K562 (cell line): ENCODE data around the gene MPC1. TPM values are rescaled to one million over a fixed set of nuclear protein-coding genes. Genes with fewer than 3 reads are reported as not detected.
A peak's percentile ranks its signal among the peaks of the same experiment; 100 is the strongest.

Source experiments
- ATAC-seq: fragments of 200-7000 bp; cut with Tn5 transposase; 3 replicates; pipeline ENCODE4 v1.9.1; 2020; ENCODE audit warnings: moderate library complexity
- BruUV-seq: library from RNA; stranded (reverse); fragments of 400-500 nt; replicated peaks from 2 replicates; lab custom pipeline; 2021; lab: Mats Ljungman, UMichigan
- CTCF ChIA-PET: fragments of 300-600 bp; formaldehyde crosslinking; extraction: SDS; loops from one replicate; lab custom pipeline; 2021; ENCODE audit warnings: low intra/inter-chr PET ratio; lab: Yijun Ruan, JAX
- POLR2A ChIA-PET: fragments of 300-600, 350-650 bp; sonication (Branson Sonifier 250); formaldehyde crosslinking; extraction: SDS; loops from one replicate; lab custom pipeline; 2021; ENCODE audit warnings: antibody characterized with exemption, inconsistent platforms; lab: Yijun Ruan, JAX
- DNase-seq, 4 experiments: peaks; one replicate each; pipeline versions ENCODE4 v3.0.0 to v3.0.0-alpha.2; 2011 to 2018; ENCODE audit warnings: low spot score in 3 of 4, mixed read lengths in 3 of 4; ENCODE audit errors: extremely low read depth in 1 of 4
- FAIRE-seq: peaks from 2 replicates; lab custom pipeline; 2011; peaks lifted over from hg19 to GRCh38; lab: Jason Lieb, UNC
- H2AFZ ChIP-seq: 2 replicates; pipeline ENCODE4 v1.6.0; 2011; ENCODE audit warnings: low read depth, low read length, control low read depth, inconsistent platforms
- H3K27ac ChIP-seq: fragments of 200-600 bp; 3 replicates; pipeline ENCODE4 v1.8.0; 2011; ENCODE audit warnings: low read depth, mild to moderate bottlenecking, control low read depth, inconsistent platforms, low read length, moderate library complexity, mixed read lengths; ENCODE audit errors: extremely low read depth
- H3K27me3 ChIP-seq, 2 experiments: fragments of 300-600 bp in 1 of 2; 2 replicates in 1 of 2; 3 replicates in 1 of 2; pipeline versions ENCODE4 v1.6.0 to v1.8.0; 2011; ENCODE audit warnings: inconsistent platforms in 2 of 2, low read length in 2 of 2, mild to moderate bottlenecking in 1 of 2, mixed read lengths in 1 of 2, moderate library complexity in 1 of 2; ENCODE audit not compliant: control insufficient read depth in 2 of 2, insufficient read depth in 2 of 2
- H3K36me3 ChIP-seq: fragments of 300-600 bp; 3 replicates; pipeline ENCODE4 v1.8.0; 2011; ENCODE audit warnings: mild to moderate bottlenecking, low read length, inconsistent platforms; ENCODE audit not compliant: control insufficient read depth, insufficient read depth
- H3K4me1 ChIP-seq, 2 experiments: fragments of 200-600 bp in 1 of 2; replicated peaks in 1 of 2; 2 replicates in 1 of 2; 3 replicates in 1 of 2; pipeline versions ENCODE4 v1.5.1 to v1.8.0; 2011; ENCODE audit warnings: inconsistent platforms in 2 of 2, low read length in 2 of 2, mild to moderate bottlenecking in 1 of 2, mixed read lengths in 1 of 2, moderate library complexity in 1 of 2; ENCODE audit not compliant: control insufficient read depth in 2 of 2, insufficient read depth in 2 of 2
- H3K4me2 ChIP-seq: 2 replicates; pipeline ENCODE4 v1.6.1; 2011; ENCODE audit warnings: low read length, control low read depth, inconsistent platforms, mixed read lengths; ENCODE audit not compliant: insufficient read depth
- H3K4me3 ChIP-seq: fragments of 200-600 bp; sonication (generic), shearing (Covaris generic); 2 replicates; pipeline ENCODE4 v1.5.1; 2016; ENCODE audit warnings: control low read depth, inconsistent platforms
- H3K79me2 ChIP-seq: fragments of 200-600 bp; 3 replicates; pipeline ENCODE4 v1.8.0; 2011; ENCODE audit warnings: low read length, inconsistent platforms; ENCODE audit not compliant: control insufficient read depth, insufficient read depth
- H3K9ac ChIP-seq, 2 experiments: 2 replicates each; pipeline versions ENCODE4 v1.6.0 to v1.6.1; 2011; ENCODE audit warnings: low read depth in 2 of 2, low read length in 2 of 2, control low read depth in 1 of 2, inconsistent platforms in 1 of 2, mild to moderate bottlenecking in 1 of 2, mixed read lengths in 1 of 2; ENCODE audit not compliant: insufficient read depth in 1 of 2
- H3K9me1 ChIP-seq: one replicate; pipeline ENCODE4 v1.6.0; 2011; ENCODE audit warnings: inconsistent platforms, mild to moderate bottlenecking, low read length, moderate library complexity; ENCODE audit not compliant: control insufficient read depth, insufficient read depth
- H3K9me3 ChIP-seq: replicated peaks from 2 replicates; pipeline ENCODE4 v1.5.1; 2011; ENCODE audit warnings: low read depth, low read length, inconsistent platforms; ENCODE audit not compliant: control insufficient read depth, insufficient read depth
- H4K20me1 ChIP-seq: replicated peaks from 2 replicates; pipeline ENCODE4 v1.6.1; 2011; ENCODE audit warnings: low read length, inconsistent platforms, mixed read lengths; ENCODE audit not compliant: control insufficient read depth, insufficient read depth
- ATF1 ChIP-seq, 2 experiments: fragments of 450-650 bp in 1 of 2; IDR thresholded peaks; 2 replicates each; pipeline ENCODE4 v1.6.1; 2016; ENCODE audit warnings: missing compliant biosample characterization in 1 of 2, missing genetic modification characterization in 1 of 2
- DACH1 ChIP-seq: fragments of 450-650 bp; IDR thresholded peaks from 2 replicates; pipeline ENCODE4 v1.6.1; 2018; ENCODE audit not compliant: partially characterized antibody
- DLX4 ChIP-seq: fragments of 250-450 bp; sonication (Bioruptor Pico); IDR thresholded peaks from 2 replicates; pipeline ENCODE4 v1.6.1; 2021; ENCODE audit warnings: mild to moderate bottlenecking
- MEIS2 ChIP-seq: fragments of 450-650 bp; IDR thresholded peaks from 2 replicates; pipeline ENCODE4 v1.6.1; 2014; ENCODE audit warnings: mild to moderate bottlenecking; ENCODE audit not compliant: partially characterized antibody
- PKNOX1 ChIP-seq: fragments of 450-650 bp; IDR thresholded peaks from 2 replicates; pipeline ENCODE4 v1.6.1; 2016
- REST ChIP-seq, 2 experiments: fragments of 450-650 bp; formaldehyde crosslinking in 1 of 2; IDR thresholded peaks; 2 replicates each; pipeline versions ENCODE4 v1.4.0 to v1.6.1; 2014 to 2020; ENCODE audit warnings: mild to moderate bottlenecking in 2 of 2, borderline replicate concordance in 1 of 2, low read depth in 1 of 2
- SPI1 ChIP-seq: IDR thresholded peaks from 2 replicates; pipeline ENCODE4 v1.6.1; 2011; ENCODE audit warnings: low read depth, low read length, control low read depth, borderline replicate concordance
- TFAP4 ChIP-seq: sonication (generic); formaldehyde crosslinking; IDR thresholded peaks from 2 replicates; pipeline ENCODE4 v1.8.0; 2022; ENCODE audit warnings: missing genetic modification reagents, mild to moderate bottlenecking, moderate library complexity, borderline replicate concordance
- ZFP36 ChIP-seq: fragments of 150-350 bp; IDR thresholded peaks from 2 replicates; pipeline ENCODE4 v1.6.1; 2018; ENCODE audit warnings: low read length, low read depth; ENCODE audit not compliant: partially characterized antibody
- WGBS: fragments of 100-300 bp; shearing (Covaris generic); methylation state at CpG from one replicate; pipeline ENCODE4 v1.1.6; 2016; ENCODE audit warnings: low coverage, mixed read lengths; ENCODE audit not compliant: insufficient coverage; ENCODE audit errors: missing lambda C conversion rate; 5-methylcytosine and 5-hydroxymethylcytosine counted together
- in situ Hi-C: fragments of 300-500 bp; cut with MboI; formaldehyde crosslinking; loops from 4 replicates; pipeline ENCODE4 v1.15.0; 2018; ENCODE audit warnings: inconsistent platforms, mixed read lengths
- intact Hi-C: fragments of 100-400 bp; cut with micrococcal nuclease; formaldehyde crosslinking; loops from 2 replicates; pipeline ENCODE4 v1.14.2; 2022
- polyA plus RNA-seq, 8 experiments: library from polyadenylated mRNA; depleted of rRNA in 4 of 8; stranded (reverse) in 5 of 8; unstranded in 3 of 8; fragments of >200 nt; fragmentation: Nextera tagmentation in 2 of 8; fragmentation: Illumina TruSeq in 1 of 8; extraction: Ambion mirVana in 2 of 8; extraction: Trizol in 1 of 8; gene quantifications; 2 replicates each; pipeline versions ENCODE4 v1.2.1 to v1.2.3, GENCODE V29; 2011 to 2014; ENCODE audit warnings: inconsistent platforms in 1 of 8, missing spikeins in 1 of 8
- total RNA-seq, 7 experiments: library from RNA; depleted of rRNA in 6 of 7; stranded (reverse); fragments of >200 nt in 6 of 7; fragmentation: Illumina TruSeq in 2 of 7; extraction: Trizol in 2 of 7; gene quantifications; 2 replicates each; pipeline versions ENCODE4 v1.2.1 to v1.2.3, GENCODE V29; 2011 to 2021; ENCODE audit warnings: low replicate concordance in 1 of 7

The MPC1 gene
- total and polyA plus RNA-seq, 9 of the 15 experiments (the other 6 are each of a cell fraction or from before 2014, with no cell fraction given): 78.6 to 185 (median 138) TPM

- Histone ChIP-seq H3K4me1 (peaks cover 0 to 3% of the 10 kb centered on the region in 2 experiments; a peak in 1 of 5 replicates), H2AFZ (peak overlapping the region; percentile 68), H4K20me1 (no peaks in the 10 kb centered on the region), H3K4me3 (no peak overlapping the region), H3K36me3 (no peaks in the 10 kb centered on the region), H3K9me1 (no peaks in the 10 kb centered on the region), H3K4me2 (peak overlapping the region; percentile 40; the same call in 1 of the 2 replicates), H3K27ac (no peak overlapping the region), H3K9ac (no peak overlapping the region), H3K27me3 (peaks cover 0 to 14% of the 10 kb centered on the region in 2 experiments; a peak in 2 of 5 replicates), H3K9me3 (peaks cover 6% of the 10 kb centered on the region; the same call in 1 of the 2 replicates), H3K79me2 (no peaks in the 10 kb centered on the region)
- in situ Hi-C loops: no loop called here
- BruUV-seq: no TSS peak
- ChIA-PET POLR2A (interaction anchor here (0.9 kb wide), 1 partner anchor 22 kb away, joined by 4 read pairs; no protein-coding TSS in a partner anchor), CTCF (no interaction called here)
- WGBS: 4% methylated on average over 4 of the region's 4 CpGs
- intact Hi-C loops: no loop called here
- DNase-seq (peak; percentile 50 to 75 (median 54)), ATAC-seq (peak; percentile 90), FAIRE-seq (peak; percentile 71)
- TF ChIP-seq PKNOX1 (peak; percentile 78), REST (IDR thresholded peaks at IDR 0.05; ENCODE audit: borderline replicate concordance) (peak; percentile 69; the same call in 1 of the 2 replicates), REST (CRISPR knock-in tag; IDR thresholded peaks at IDR 0.05; ENCODE audit: low read depth) (no peak), ATF1 (CRISPR knock-in tag; IDR thresholded peaks at IDR 0.05) (no peak), ATF1 (tag; IDR thresholded peaks at IDR 0.05) (peak; percentile 25; the same call in 1 of the 2 replicates), MEIS2 (peak; percentile 35), DACH1 (peak; percentile 33), ZFP36 (no peak), TFAP4 (CRISPR knock-in tag) (peak; percentile 70), SPI1 (peak; percentile 98), DLX4 (no peak)
These were observed 30.9 kb downstream of the MPC1 start for GRCh38 chr6:166351715-166352285.
